IPS-11a (cell line): ENCODE data around the gene GDF2.

ENCODE experiments used
- H3K4me3 ChIP-seq: one replicate; pipeline ENCODE4 v1.5.1; 2013; ENCODE audit warnings: low read depth, low read length, control low read depth

GDF2 gene

GRCh38 chr10:47366731-47367460 is 44.6 kb downstream of the GDF2 start:
- H3K4me3 ChIP-seq = no peak overlapping the region

GRCh38 chr10:47367646-47368045 is 45.4 kb downstream of the GDF2 start:
- H3K4me3 ChIP-seq = no peak overlapping the region

GRCh38 chr10:47368431-47369180 is 46.4 kb downstream of the GDF2 start:
- no peak overlapping the region for H3K4me3 ChIP-seq

- H3K4me3 ChIP-seq = no peak overlapping the region
Measured at GRCh38 chr10:47369251-47369894, 47.1 kb downstream of the GDF2 start.

- no peak overlapping the region for H3K4me3 ChIP-seq
Measured at GRCh38 chr10:47370015-47370767, 47.9 kb downstream of the GDF2 start.

GRCh38 chr10:47370878-47371277 is 48.6 kb downstream of the GDF2 start:
- no peak overlapping the region for H3K4me3 ChIP-seq

- H3K4me3 ChIP-seq = no peak overlapping the region
Measured at GRCh38 chr10:47371629-47372485, 49.6 kb downstream of the GDF2 start.

GRCh38 chr10:47372726-47373125 is 50.5 kb downstream of the GDF2 start:
- H3K4me3 ChIP-seq = no peak overlapping the region

- no peak overlapping the region for H3K4me3 ChIP-seq
Measured at GRCh38 chr10:47374611-47375536, 52.6 kb downstream of the GDF2 start.

- no peak overlapping the region for H3K4me3 ChIP-seq
Measured at GRCh38 chr10:47376522-47377220, 54.4 kb downstream of the GDF2 start.
